SIG-M5 (cell line): ENCODE measurements around the gene TRMT44.
"Not testable (repeated sequence)": the region's sequence is repeated elsewhere in the genome, so short reads cannot be mapped to it uniquely, and the experiment has no call there.

Experiments used
- DNase-seq: peaks from one replicate; lab custom pipeline; 2025; lab: John Stamatoyannopoulos, UW

Gene TRMT44

GRCh38 chr4:8469550-8469949, 29.0 kb downstream of the TRMT44 start:
- DNase-seq: no peak

- no peak for DNase-seq
These were observed 30.0 kb downstream of the TRMT44 start for GRCh38 chr4:8470451-8471024.

GRCh38 chr4:8471211-8471875, 30.8 kb downstream of the TRMT44 start:
- DNase-seq: no peak

- no peak for DNase-seq
These were observed 31.6 kb downstream of the TRMT44 start for GRCh38 chr4:8472158-8472688.

- no peak for DNase-seq
These were observed 32.2 kb downstream of the TRMT44 start for GRCh38 chr4:8472689-8473197.

GRCh38 chr4:8473198-8473919, 32.8 kb downstream of the TRMT44 start:
- no peak for DNase-seq

- no peak for DNase-seq
These were observed 33.5 kb downstream of the TRMT44 start for GRCh38 chr4:8473920-8474590.

GRCh38 chr4:8474856-8475255, 34.3 kb downstream of the TRMT44 start:
- no peak for DNase-seq

- no peak for DNase-seq
These were observed 35.4 kb downstream of the TRMT44 start for GRCh38 chr4:8475751-8476575.

GRCh38 chr4:8477095-8477635, 36.6 kb downstream of the TRMT44 start:
- no peak for DNase-seq

- no peak for DNase-seq
These were observed 37.1 kb downstream of the TRMT44 start for GRCh38 chr4:8477676-8478075.

- DNase-seq: no peak
These were observed 37.8 kb downstream of the TRMT44 start for GRCh38 chr4:8478371-8478770.

- no peak for DNase-seq
These were observed 38.5 kb downstream of the TRMT44 start for GRCh38 chr4:8478801-8479744.

GRCh38 chr4:8480221-8480620, 39.6 kb downstream of the TRMT44 start:
- no peak for DNase-seq

- not testable (repeated sequence) for DNase-seq
These were observed 46.1 kb downstream of the TRMT44 start for GRCh38 chr4:8486643-8487042.

- DNase-seq: no peak
These were observed 48.3 kb downstream of the TRMT44 start for GRCh38 chr4:8488791-8489369.

- DNase-seq: not testable (repeated sequence)
These were observed 50.9 kb downstream of the TRMT44 start for GRCh38 chr4:8491478-8491877.

GRCh38 chr4:8492174-8492573, 51.6 kb downstream of the TRMT44 start:
- DNase-seq: no peak

- no peak for DNase-seq
These were observed 52.9 kb downstream of the TRMT44 start for GRCh38 chr4:8493484-8493883.

- DNase-seq: no peak
These were observed 53.6 kb downstream of the TRMT44 start for GRCh38 chr4:8494218-8494617.
